C4-2B (cell line): ENCODE measurements around the gene ITIH4.

Experiments
- CTCF ChIP-seq: fragments of 450-650 bp; conservative IDR thresholded peaks from 2 replicates; pipeline ENCODE4 v1.5.1; 2017; ENCODE audit warnings: mild to moderate bottlenecking
- ZFX ChIP-seq: fragments of 450-650 bp; IDR thresholded peaks from 2 replicates; pipeline ENCODE4 v1.6.1; 2017

GRCh38 chr3:52874160-52874701 is 43.8 kb upstream of the ITIH4 start:
- TF ChIP-seq CTCF: no peak
- TF ChIP-seq ZFX: no peak
